ENCODE data around the gene AP1M1.
A peak's percentile ranks its signal among the peaks of the same experiment; 100 is the strongest.
"Not testable (repeated sequence)": the region's sequence is repeated elsewhere in the genome, so short reads cannot be mapped to it uniquely, and the experiment has no call there.

The AP1M1 gene

GRCh38 chr19:16197622-16198369 is at the start of gene AP1M1:
AP1M1 (plus strand) TSS chr19:16197911; CDS start chr19:16198027, 116 bp downstream.
- DNase-seq: peak; percentile 96 to 98

DNA sequence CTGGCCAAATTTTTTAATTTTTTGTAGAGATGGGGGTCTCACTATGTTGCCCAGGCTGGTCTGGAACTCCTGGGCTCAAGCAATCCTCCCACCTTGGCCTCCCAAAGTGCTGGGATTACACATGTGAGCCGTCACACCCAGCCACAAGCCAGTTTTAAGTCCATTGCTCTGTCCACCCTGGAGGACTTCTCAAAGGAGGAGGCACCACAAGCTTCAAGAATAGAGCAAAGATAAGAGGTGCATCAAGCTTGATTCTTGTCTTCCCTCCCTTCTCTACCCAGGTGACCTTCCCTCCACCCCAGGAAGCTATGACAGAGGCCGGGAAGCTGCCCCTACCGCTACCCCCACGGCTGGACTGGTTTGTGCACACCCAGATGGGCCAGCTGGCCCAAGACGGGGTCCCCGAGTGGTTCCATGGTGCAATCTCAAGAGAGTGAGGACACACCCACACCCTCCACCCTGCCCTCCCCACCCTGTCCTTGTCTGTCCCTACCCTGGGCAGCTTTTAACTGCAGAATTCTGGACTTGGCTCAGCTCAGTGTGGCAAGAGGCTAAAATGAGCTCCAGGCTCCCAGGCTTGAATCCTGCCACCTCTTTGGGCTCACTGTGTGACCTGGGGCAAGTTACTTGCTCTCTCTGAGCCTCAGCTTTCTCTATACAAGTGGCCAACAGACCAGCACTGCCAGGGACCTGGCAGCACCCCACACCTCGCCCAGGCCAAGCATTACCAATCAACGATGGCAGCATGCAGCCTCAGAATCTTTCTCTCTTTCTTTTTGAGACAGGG is 49.1 kb upstream of the AP1M1 start:
- DNase-seq: no peak

DNA sequence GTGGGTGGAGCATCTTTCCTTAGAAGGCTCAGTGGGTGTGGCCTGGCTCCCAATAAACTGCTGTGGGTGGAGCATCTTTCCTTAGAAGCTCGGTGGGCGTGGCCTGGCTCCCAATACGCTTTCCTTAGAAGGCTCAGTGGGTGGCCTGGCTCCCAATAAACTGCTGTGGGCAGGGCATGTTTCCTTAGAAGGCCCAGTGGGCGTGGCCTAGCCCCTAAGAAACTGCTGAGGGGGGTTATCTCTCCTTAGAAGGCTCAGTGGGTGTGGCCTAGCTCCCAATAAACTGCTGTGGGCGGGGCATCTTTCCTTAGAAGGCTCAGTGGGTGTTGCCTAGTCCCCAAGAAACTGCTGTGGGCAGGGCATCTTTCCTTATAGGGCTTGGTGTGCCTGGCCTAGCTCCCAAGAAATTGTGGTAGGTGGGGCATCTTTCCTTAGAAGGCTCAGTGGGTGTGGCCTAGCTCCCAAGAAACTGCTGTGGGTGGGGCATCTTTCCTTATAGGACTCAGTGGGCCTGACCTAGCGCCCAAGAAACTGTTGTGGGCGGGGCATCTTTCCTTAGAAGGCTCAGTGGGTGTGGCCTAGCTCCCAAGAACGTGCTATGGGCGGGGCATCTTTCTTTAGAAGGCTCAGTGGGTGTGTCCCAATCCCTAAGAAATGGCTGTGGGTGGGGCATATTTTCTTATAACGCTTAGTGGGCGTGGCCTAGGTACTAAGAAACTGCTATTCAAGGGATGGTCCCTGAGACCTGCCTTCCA is 44.0 kb upstream of the AP1M1 start:
- no peak for DNase-seq

- no peak for DNase-seq
These were observed 43.2 kb upstream of the AP1M1 start for GRCh38 chr19:16154557-16154956.

GRCh38 chr19:16155128-16155527 is 42.6 kb upstream of the AP1M1 start:
- DNase-seq: no peak

DNA sequence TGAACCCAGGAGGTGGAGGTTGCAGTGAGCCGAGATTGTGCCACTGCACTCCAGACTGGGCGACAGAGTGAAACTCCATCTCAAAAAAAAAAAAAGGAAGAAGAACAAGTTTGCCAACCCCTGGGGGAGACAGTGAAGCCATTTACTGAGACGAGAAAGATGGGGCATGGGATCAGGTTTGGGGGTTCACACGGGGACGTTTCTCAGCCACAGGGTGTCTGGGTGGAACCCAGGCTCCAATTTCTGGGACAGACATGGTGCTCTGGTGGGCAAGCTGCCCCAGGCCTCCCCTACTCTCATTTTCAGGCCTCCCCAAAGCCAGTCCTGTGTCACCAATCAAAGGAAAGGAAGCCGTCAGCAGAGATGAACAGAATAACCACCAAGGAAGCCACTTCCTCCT is 40.8 kb upstream of the AP1M1 start:
- DNase-seq: no peak

DNA sequence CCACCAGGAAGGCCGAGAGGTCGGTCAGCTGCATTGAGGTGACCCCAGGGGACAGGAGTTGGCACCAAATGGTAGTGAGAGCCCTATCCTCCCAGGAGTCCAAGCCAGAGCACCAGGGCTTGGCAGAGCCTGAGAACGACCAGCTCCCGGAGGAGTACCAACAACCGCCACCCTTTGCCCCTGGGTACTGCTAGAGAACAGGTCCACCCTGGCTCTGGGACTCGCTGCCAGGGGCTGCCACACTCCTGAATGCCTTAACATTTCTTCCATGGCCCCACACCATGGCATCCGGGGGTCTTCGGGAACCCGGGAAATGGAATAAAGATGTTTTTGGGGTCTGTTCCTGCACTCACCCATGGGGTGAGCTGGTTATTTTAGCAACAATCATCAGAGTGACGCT is 40.1 kb upstream of the AP1M1 start:
- no peak for DNase-seq

- no peak for DNase-seq
These were observed 38.1 kb upstream of the AP1M1 start for GRCh38 chr19:16159655-16160054.

DNA sequence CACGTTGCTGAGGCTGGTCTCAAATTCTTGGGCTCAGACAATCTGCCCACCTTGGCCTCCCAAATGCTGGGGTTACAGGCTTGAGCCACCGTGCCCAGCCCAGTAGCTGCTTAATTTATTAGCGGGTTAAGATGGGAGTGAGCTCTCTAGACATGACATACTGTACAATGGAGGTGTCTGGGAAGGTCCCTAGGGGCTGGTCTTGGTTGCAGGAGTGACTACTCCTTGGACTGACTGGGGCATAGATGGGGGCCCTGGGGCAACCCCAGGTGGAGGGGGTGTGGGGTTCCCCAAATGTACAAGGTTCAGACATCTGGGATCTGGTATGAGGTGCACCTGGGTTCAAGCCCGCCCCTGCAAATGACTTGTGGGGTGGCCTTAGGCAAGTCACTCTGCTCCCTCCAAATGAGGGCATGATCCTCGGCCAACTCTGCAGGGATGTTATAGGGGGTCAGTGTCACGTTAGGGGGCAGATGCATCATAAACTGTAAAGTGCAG is 37.2 kb upstream of the AP1M1 start:
- no peak for DNase-seq

DNA sequence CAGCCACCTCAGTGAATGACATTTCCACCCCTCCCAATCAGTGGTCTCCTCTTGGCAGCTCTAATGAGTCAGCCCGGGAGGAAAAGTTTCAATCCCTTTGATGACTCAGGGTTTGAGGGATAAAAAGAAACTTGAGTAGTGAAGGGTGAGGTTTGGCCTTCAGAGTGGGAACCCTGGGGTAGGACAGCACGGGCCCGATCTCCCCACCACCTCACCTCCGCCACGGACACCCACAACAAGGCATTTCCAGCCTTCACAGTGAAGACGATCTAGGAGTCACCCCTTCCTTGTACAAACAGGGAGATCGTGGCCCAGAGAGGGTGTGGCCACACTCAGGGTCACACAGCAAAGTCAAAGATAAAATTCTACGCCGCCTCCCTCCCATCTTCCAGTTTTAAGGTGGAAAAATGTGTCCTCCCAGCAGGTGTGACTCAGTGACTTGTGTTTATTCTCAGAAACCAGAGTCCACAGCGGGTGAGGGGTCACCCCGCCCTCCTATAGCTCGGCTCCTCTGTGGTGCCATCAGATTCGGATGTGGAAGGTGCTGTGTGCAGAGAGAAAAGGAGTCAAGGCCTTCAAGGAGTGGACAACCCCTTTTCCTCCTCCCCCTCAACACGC is 36.7 kb upstream of the AP1M1 start:
- peak in 1 of 2 donors; percentile 5 for DNase-seq

DNA sequence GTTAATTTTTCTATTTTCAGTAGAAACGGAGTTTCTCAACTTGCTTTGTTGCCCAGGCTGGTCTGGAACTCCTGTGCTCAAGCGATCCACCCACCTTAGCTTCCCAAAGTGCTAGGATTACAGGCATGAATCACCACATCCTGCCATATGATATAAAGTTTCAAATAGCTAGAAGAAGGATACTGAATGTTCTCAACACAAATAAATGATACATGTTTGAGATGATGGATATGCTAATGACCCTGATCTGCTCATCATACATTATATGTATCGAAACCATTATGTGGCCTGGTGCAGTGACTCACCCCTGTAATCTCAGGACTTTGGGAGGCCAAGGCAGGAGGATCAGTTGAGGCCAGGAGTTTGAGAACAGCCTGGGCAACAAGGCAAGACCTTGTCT is 35.9 kb upstream of the AP1M1 start:
- DNase-seq: no peak

- DNase-seq: no peak
These were observed 33.4 kb upstream of the AP1M1 start for GRCh38 chr19:16164222-16164890.

DNA sequence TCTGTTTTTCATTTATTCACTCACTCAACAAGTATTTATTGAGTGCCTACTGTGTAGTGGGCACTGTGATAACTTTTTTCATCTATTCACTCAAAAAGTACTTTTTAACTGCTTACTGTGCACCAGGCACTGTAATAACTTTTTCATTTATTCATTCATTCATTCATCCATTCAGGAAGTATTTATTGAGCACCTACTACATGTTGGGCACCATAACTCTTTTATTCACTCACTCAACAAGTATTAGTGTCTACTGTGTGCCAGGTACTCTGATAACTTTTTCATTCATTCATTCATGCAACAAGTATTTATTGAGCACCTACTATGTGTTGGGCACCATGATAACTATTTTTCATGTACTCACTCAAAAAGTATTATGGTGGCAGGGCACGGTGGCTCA is 31.3 kb upstream of the AP1M1 start:
- DNase-seq: no peak

- DNase-seq: no peak
These were observed 30.7 kb upstream of the AP1M1 start for GRCh38 chr19:16167055-16167454.

DNA sequence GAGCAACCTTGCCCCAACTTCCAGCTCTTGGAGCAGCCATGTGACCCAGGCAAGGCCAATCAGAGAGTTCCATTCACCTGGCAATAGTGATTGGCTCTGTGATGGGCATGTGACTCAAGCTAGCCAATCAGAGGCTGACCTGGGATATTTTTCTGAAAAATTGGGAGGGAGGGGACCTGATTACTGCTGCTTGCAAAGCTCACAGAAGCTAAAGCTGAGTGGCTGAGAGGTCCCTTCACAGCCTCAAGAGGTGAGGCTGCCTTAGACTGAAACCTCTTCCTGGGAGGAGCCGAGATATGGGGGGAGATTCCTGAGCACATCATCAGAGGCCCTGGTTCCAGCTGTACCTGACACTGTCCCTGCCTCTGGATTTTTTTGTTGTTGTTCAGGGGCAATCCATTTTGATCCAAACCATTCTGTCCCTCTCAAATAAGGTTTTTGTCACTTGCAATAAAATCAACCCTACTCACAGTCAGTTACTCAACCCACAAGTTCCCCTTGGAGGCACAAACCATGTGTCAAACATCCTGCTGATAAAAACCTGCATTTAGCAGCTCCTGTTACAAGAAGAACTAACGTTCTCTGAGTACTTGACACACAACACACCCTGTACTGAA is 29.1 kb upstream of the AP1M1 start:
- DNase-seq: no peak

DNA sequence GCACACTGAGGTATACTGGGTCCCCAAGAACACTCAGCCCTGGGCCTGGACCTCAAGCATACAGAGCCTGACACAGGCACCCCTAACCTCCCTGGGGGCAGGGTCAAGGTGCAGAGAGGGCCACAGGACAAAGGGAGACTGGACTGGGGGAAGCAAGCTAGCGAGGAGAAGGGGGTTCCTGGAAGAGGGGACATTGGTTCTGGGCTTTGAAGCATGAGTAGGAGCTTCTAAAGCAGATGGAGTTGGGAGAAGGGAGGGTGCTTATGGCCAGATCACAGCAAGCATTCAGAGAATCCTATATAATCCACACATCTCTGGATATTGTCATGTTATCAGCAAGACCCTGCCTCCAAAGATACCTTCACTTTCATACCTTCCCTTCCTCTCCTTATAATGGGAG is 27.6 kb upstream of the AP1M1 start:
- no peak for DNase-seq

DNA sequence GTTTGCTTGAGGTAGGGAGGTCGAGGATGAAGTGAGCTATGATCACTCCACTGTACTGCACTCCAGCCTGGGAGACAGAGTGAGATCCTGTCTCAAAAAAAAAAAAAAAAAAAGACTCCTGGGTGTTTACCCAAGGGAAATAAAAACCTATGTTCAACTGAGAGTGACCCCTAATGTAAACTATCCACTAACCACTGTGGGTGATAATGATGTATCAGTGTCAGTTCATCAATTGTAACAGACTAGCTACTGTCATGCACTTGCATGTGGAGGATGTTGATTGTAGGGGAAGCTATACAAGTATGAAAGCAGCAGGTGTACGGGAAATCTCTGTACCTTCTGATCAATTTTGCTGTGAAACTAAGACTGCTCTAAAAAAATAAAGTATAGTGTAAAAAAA is 21.8 kb upstream of the AP1M1 start:
- no peak for DNase-seq

DNA sequence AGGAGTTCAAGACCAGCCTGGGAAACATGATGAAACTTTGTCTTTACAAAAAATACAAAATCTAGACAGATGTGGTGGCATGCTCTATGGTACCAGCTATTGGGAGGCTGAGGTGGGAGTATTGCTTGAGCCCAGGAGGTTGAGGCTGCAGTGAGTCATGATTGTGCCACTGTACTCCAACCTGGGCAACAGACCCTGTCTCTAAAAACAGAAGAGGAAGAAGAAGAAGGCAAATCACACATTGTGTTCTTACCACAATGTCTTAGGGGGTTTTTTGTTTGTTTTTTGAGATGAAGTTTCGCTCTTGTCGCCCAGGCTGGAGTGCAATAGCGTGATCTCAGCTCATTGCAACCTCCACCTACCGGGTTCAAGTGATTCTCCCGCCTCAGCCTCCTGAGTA is 18.8 kb upstream of the AP1M1 start:
- not testable (repeated sequence) for DNase-seq

DNA sequence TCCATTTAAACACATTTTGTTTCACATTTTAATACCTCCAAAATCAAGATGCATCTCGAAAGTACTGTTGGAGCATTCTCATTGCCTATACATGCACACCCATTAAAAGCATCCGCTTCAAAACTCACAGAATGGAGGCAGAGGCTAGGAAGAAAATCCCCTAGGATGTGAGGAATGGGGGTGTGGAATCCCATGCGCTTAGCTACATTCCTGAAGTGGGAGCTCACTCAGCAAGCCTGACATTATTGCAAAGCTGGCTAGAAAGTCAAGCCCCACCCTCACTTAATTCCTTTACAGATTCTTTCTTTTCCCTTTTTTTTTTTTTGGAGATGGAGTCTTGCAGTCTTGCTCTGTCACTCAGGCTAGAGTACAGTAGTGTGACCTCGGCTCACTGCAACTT is 17.1 kb upstream of the AP1M1 start:
- DNase-seq: no peak

DNA sequence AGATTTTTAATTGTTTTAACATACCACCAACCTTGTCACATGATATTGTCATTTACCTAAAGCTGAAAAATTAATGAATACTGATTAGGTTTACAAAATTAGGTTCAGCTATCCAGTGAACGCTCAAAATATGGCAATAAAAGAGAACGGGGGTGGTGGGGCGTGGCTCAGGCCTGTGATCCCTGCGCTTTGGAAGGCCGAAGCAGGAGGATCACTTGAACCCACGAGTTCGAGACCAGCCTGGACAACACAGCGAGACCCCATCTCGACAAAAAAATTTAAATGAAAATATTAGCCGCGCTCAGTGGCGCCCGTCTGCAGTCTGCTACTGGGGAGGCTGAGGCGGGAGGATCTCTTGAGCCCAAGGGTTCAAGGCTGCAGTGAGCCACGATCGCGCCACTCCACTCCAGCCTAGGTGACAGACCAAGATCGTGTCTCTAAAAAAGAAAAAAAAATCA is 13.0 kb upstream of the AP1M1 start:
- DNase-seq: no peak

- DNase-seq: peak; percentile 97 to 98
These were observed 12.5 kb upstream of the AP1M1 start, which contains the start of gene FAM32A for GRCh38 chr19:16185123-16185767. FAM32A (plus strand) TSS chr19:16185410; CDS start chr19:16185443, 33 bp downstream.
